HepG2 (cell line): ENCODE data around the gene TGM5. TPM values are rescaled to one million over a fixed set of nuclear protein-coding genes. Genes with fewer than 3 reads are reported as not detected.
A peak's percentile ranks its signal among the peaks of the same experiment; 100 is the strongest.

Experiments used
- BCL6 ChIP-seq: IDR thresholded peaks from 2 replicates; pipeline ENCODE4 v1.6.1; 2016; ENCODE audit warnings: missing genetic modification reagents, missing compliant biosample characterization
- DBP ChIP-seq: sonication (generic); formaldehyde crosslinking; IDR thresholded peaks from 2 replicates; pipeline ENCODE4 v1.4.0; 2020; ENCODE audit warnings: missing genetic modification reagents; ENCODE audit errors: not compliant biosample characterization
- EEA1 ChIP-seq: sonication (generic); formaldehyde crosslinking; IDR thresholded peaks from 2 replicates; pipeline ENCODE4 v1.5.1; 2020; ENCODE audit warnings: mild to moderate bottlenecking, missing genetic modification reagents, borderline replicate concordance
- FOXA3 ChIP-seq: IDR thresholded peaks from 2 replicates; pipeline ENCODE4 v1.6.1; 2016; ENCODE audit warnings: missing genetic modification reagents, missing compliant biosample characterization
- HMG20B ChIP-seq: conservative IDR thresholded peaks from 2 replicates; pipeline ENCODE4 v1.6.1; 2016; ENCODE audit warnings: missing genetic modification reagents, missing compliant biosample characterization
- KDM6A ChIP-seq: IDR thresholded peaks from 2 replicates; pipeline ENCODE4 v1.6.1; 2016; ENCODE audit warnings: low read depth
- MAFF ChIP-seq: IDR thresholded peaks from 2 replicates; pipeline ENCODE4 v1.6.1; 2011; ENCODE audit warnings: low read depth, low read length, improper control_type of control experiment
- MEIS1 ChIP-seq: sonication (generic); formaldehyde crosslinking; IDR thresholded peaks from 2 replicates; pipeline ENCODE4 v1.9.0; 2021; ENCODE audit warnings: mild to moderate bottlenecking, missing genetic modification reagents, moderate library complexity, borderline replicate concordance
- MNT ChIP-seq: fragments of 450-650 bp; IDR thresholded peaks from 2 replicates; pipeline ENCODE4 v1.6.1; 2016
- NR2F6 ChIP-seq, 2 experiments: IDR thresholded peaks; 2 replicates each; pipeline ENCODE4 v1.6.1; 2016; ENCODE audit warnings: antibody characterized with exemption in 1 of 2, mild to moderate bottlenecking in 1 of 2
- POLR2G ChIP-seq: fragments of 200-400 bp; formaldehyde crosslinking; IDR thresholded peaks from 2 replicates; pipeline ENCODE4 v1.6.1; 2018; ENCODE audit warnings: mild to moderate bottlenecking, low read depth, low read length, moderate library complexity
- PREB ChIP-seq: sonication (generic); formaldehyde crosslinking; IDR thresholded peaks from 2 replicates; pipeline ENCODE4 v1.4.0; 2020; ENCODE audit warnings: missing genetic modification reagents
- PTBP1 ChIP-seq: fragments of 200-400 bp; formaldehyde crosslinking; IDR thresholded peaks from 2 replicates; pipeline ENCODE4 v1.6.1; 2018; ENCODE audit warnings: low read length, low read depth; ENCODE audit not compliant: poor library complexity, severe bottlenecking
- TBP ChIP-seq: sonication (generic); formaldehyde crosslinking; IDR thresholded peaks from 2 replicates; pipeline ENCODE4 v1.5.0; 2020; ENCODE audit warnings: missing genetic modification reagents
- TEAD3 ChIP-seq: optimal IDR thresholded peaks from 2 replicates; pipeline ENCODE3; 2016; ENCODE audit warnings: borderline replicate concordance
- ZBTB20 ChIP-seq: sonication (generic); formaldehyde crosslinking; IDR thresholded peaks from 2 replicates; pipeline ENCODE4 v1.8.1; 2023; ENCODE audit warnings: missing genetic modification reagents, low read depth, mild to moderate bottlenecking, borderline replicate concordance
- ZBTB21 ChIP-seq: sonication (generic); formaldehyde crosslinking; IDR thresholded peaks from 2 replicates; pipeline ENCODE4 v1.4.0; 2020; ENCODE audit warnings: missing genetic modification reagents
- ZNF180 ChIP-seq: sonication (generic); formaldehyde crosslinking; IDR thresholded peaks from 2 replicates; pipeline ENCODE4 v1.4.0; 2020; ENCODE audit warnings: low read depth, missing genetic modification reagents, borderline replicate concordance
- ZNF280B ChIP-seq: sonication (generic); formaldehyde crosslinking; IDR thresholded peaks from 2 replicates; pipeline ENCODE4 v1.5.0; 2020; ENCODE audit warnings: missing genetic modification reagents, mild to moderate bottlenecking, borderline replicate concordance
- ZNF557 ChIP-seq: sonication (generic); formaldehyde crosslinking; IDR thresholded peaks from 2 replicates; pipeline ENCODE4 v1.4.0; 2020; ENCODE audit warnings: missing genetic modification reagents
- ZNF749 ChIP-seq: sonication (generic); formaldehyde crosslinking; IDR thresholded peaks from 2 replicates; pipeline ENCODE4 v1.8.0; 2022; ENCODE audit warnings: mild to moderate bottlenecking, missing genetic modification reagents, moderate library complexity, borderline replicate concordance
- ZNF766 ChIP-seq: sonication (generic); formaldehyde crosslinking; IDR thresholded peaks from 2 replicates; pipeline ENCODE4 v1.5.0; 2020; ENCODE audit warnings: missing genetic modification reagents, borderline replicate concordance
- ZSCAN5A ChIP-seq: sonication (generic); formaldehyde crosslinking; IDR thresholded peaks from 2 replicates; pipeline ENCODE4 v1.8.0; 2022; ENCODE audit warnings: mild to moderate bottlenecking, missing genetic modification reagents, borderline replicate concordance
- polyA plus RNA-seq, 8 experiments: library from polyadenylated mRNA; depleted of rRNA in 3 of 8; stranded (reverse) in 7 of 8; unstranded in 1 of 8; fragments of >200 nt; fragmentation: Illumina TruSeq in 4 of 8; extraction: Trizol in 4 of 8; gene quantifications; 2 replicates each; pipeline versions ENCODE4 v1.2.1 to v1.2.3, GENCODE V29; 2011 to 2016; ENCODE audit warnings: low read depth in 4 of 8, missing spikeins in 1 of 8, mixed read lengths in 1 of 8; ENCODE audit not compliant: insufficient read depth in 1 of 8
- total RNA-seq, 5 experiments: library from RNA; depleted of rRNA; stranded (reverse); fragments of >200 nt; fragmentation: Illumina TruSeq; extraction: Trizol; gene quantifications; 2 replicates each; pipeline ENCODE4 v1.2.3, GENCODE V29; 2016; ENCODE audit warnings: low read depth in 1 of 5

Gene TGM5
- total and polyA plus RNA-seq, 2 of the 13 experiments (the other 11 are each of a cell fraction or from before 2014, with no cell fraction given), result 0.18 to 0.65 TPM

- TF ChIP-seq ZNF766 (CRISPR knock-in tag) (peak; percentile 63; the same call in 1 of the 2 replicates), ZNF557 (no peak), ZSCAN5A (no peak), EEA1 (CRISPR knock-in tag) (no peak), PREB (CRISPR knock-in tag) (no peak), POLR2G (peak; percentile 95), ZBTB21 (CRISPR knock-in tag) (no peak), FOXA3 (peak; percentile 86), MEIS1 (CRISPR knock-in tag) (peak; percentile 92; the same call in 1 of the 2 replicates), ZNF180 (no peak), ZBTB20 (CRISPR knock-in tag) (0 out of 2 replicates have a peak, but pooled peaks have one; percentile 38), KDM6A (CRISPR knock-in tag) (no peak), HMG20B (no peak; the same call in 1 of the 2 replicates), MNT (peak; percentile 91), BCL6 (CRISPR knock-in tag) (peak; percentile 62), PTBP1 (no peak), MAFF (no peak), TBP (CRISPR knock-in tag) (no peak), DBP (CRISPR knock-in tag) (peak; percentile 76), ZNF280B (0 out of 2 replicates have a peak, but pooled peaks have one; percentile 74), TEAD3 (CRISPR knock-in tag) (peak; percentile 77), ZNF749 (CRISPR knock-in tag) (peak; percentile 73; the same call in 1 of the 2 replicates), NR2F6 (IDR thresholded peaks at IDR 0.05) (no peak), NR2F6 (CRISPR knock-in tag; IDR thresholded peaks at IDR 0.05) (peak; percentile 55; the same call in 1 of the 2 replicates)
These were observed 81.3 kb downstream of the TGM5 start, which contains the start of gene CCNDBP1 (continued) for GRCh38 chr15:43185157-43186002.
